Peyer's patch (tissue), 4 donors: ENCODE measurements around the gene SPAG16.

ENCODE experiments used
- CTCF ChIP-seq, 6 experiments: fragments of 450-650 bp in 4 of 6; fragments of 200-600 bp in 2 of 6; sonication (generic) in 1 of 6; IDR thresholded peaks; one replicate each; pipeline ENCODE4 v1.5.1; 2017 to 2019; ENCODE audit warnings: antibody characterized with exemption in 6 of 6, mild to moderate bottlenecking in 3 of 6, moderate library complexity in 1 of 6
- POLR2A ChIP-seq, 2 donors: fragments of 450-650 bp; IDR thresholded peaks; one replicate each; pipeline ENCODE4 v1.5.1; 2017; ENCODE audit warnings: antibody characterized with exemption in 2 of 2, mild to moderate bottlenecking in 2 of 2, moderate library complexity in 2 of 2

GRCh38 chr2:213429516-213429915 is 145.3 kb downstream of the SPAG16 start:
- TF ChIP-seq CTCF (IDR thresholded peaks at IDR 0.05): no peak
- TF ChIP-seq POLR2A (IDR thresholded peaks at IDR 0.05): no peak
